Colonic mucosa (tissue), 4 donors: ENCODE data around the gene PTGR2. TPM values are rescaled to one million over a fixed set of nuclear protein-coding genes. Genes with fewer than 3 reads are reported as not detected.

Experiments used
- DNase-seq: peaks from one replicate; pipeline ENCODE4 v3.0.0-alpha.2; 2020
- H3K27ac ChIP-seq: fragments of 200-600 bp; one replicate; pipeline ENCODE4 v1.8.0; 2021
- H3K27me3 ChIP-seq: fragments of 200-600 bp; one replicate; pipeline ENCODE4 v1.8.0; 2021
- H3K36me3 ChIP-seq: fragments of 200-600 bp; one replicate; pipeline ENCODE4 v1.8.0; 2021
- H3K4me1 ChIP-seq: fragments of 200-600 bp; one replicate; pipeline ENCODE4 v1.8.0; 2021; ENCODE audit warnings: mild to moderate bottlenecking
- H3K4me3 ChIP-seq: fragments of 200-600 bp; one replicate; pipeline ENCODE4 v1.8.0; 2021
- H3K9ac ChIP-seq, 2 donors: one replicate each; pipeline ENCODE4 v1.7.0; 2013; ENCODE audit warnings: control low read depth in 2 of 2, low read depth in 2 of 2, low read length in 2 of 2
- H3K9me3 ChIP-seq: fragments of 200-600 bp; one replicate; pipeline ENCODE4 v1.8.0; 2021
- intact Hi-C: fragments of 100-400 bp; cut with DNase I; formaldehyde crosslinking; loops from one replicate; pipeline ENCODE4 v1.14.1; 2022
- total RNA-seq, 2 donors: library from RNA; stranded (reverse); fragmentation: NEBNext Ultra II Directional in 1 of 2; extraction: Animal tissue kit (Norgen Biotek cat#: 25700) in 1 of 2; gene quantifications; one replicate each; pipeline ENCODE4 v1.2.1, GENCODE V29; 2021
- TF ChIP-seq, protein P1 (sequence below): fragments of 200-600 bp; IDR thresholded peaks from one replicate; pipeline ENCODE4 v1.8.0; 2022; ENCODE audit warnings: antibody characterized with exemption, mild to moderate bottlenecking
- donor health status: healthy.
- donor health status: DM: no; HTN: no; CAD: no.
- donor health status: DM: no; HTN: no; CAD: no.

Gene PTGR2
- total RNA-seq, 2 donors from 2014 or later: 8.8 to 20.9 TPM

DNA sequence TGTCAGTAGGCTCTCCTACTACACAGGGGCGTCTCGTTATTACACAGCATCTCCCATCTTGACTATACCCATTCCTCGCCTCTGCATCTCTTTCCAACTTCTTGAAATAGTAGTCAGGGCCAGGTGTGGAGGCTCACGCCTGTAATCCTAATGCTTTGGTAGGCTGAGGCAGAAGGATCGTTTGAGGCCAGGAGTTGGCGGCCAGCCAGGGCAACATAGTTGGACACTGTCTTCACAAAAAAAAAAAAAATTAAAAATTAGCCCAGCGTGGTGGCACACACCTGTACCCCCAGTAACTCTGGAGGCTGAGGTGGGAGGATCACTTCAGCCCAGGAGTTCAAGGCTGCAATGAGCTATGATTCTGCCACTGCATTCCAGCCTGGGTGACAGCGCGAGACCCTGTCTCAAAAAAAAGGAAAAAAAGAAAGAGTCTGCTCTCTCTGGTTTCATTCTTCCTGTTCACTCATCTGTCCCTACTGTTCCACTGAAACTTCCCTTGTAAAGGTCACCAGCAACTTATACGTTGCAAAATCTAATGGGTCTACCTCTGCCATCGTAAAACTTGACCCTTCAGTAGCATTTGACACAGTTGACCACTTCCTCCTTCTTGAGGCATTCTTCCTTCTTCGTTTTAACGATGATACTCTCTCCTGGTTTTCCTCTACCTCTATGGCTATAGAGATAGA, 41.0 kb upstream of the PTGR2 start:
- no peaks in the 10 kb centered on the region for H3K9me3 ChIP-seq
- H3K27ac ChIP-seq: no peak overlapping the region
- no peaks in the 10 kb centered on the region for H3K36me3 ChIP-seq
- intact Hi-C loops: no loop called here
- no peak overlapping the region for H3K4me3 ChIP-seq
- no peaks in the 10 kb centered on the region for H3K4me1 ChIP-seq
- H3K9ac ChIP-seq: no peak overlapping the region
- no peak for DNase-seq
- H3K27me3 ChIP-seq: no peaks in the 10 kb centered on the region
- TF ChIP-seq, protein P1, sequence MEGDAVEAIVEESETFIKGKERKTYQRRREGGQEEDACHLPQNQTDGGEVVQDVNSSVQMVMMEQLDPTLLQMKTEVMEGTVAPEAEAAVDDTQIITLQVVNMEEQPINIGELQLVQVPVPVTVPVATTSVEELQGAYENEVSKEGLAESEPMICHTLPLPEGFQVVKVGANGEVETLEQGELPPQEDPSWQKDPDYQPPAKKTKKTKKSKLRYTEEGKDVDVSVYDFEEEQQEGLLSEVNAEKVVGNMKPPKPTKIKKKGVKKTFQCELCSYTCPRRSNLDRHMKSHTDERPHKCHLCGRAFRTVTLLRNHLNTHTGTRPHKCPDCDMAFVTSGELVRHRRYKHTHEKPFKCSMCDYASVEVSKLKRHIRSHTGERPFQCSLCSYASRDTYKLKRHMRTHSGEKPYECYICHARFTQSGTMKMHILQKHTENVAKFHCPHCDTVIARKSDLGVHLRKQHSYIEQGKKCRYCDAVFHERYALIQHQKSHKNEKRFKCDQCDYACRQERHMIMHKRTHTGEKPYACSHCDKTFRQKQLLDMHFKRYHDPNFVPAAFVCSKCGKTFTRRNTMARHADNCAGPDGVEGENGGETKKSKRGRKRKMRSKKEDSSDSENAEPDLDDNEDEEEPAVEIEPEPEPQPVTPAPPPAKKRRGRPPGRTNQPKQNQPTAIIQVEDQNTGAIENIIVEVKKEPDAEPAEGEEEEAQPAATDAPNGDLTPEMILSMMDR: no peak

DNA sequence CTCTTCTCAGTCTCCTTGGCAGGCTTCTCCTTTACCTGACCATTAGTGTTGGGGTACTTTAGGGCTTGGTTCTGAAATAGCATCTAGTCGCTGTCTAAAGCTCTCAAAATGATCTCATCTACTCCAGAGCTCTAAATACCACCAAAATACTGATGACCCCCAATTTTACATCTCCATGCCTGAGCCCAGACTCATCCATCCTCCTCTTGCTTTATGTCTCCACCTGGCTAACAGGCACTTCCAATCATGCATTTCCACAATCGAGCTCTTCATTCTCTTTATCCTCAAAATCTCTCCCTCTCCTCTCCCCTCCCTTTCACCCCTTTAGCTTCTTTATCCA, 40.5 kb upstream of the PTGR2 start:
- TF ChIP-seq, protein P1: no peak
- H3K27me3 ChIP-seq: no peaks in the 10 kb centered on the region
- no peak for DNase-seq
- H3K36me3 ChIP-seq: no peaks in the 10 kb centered on the region
- H3K9ac ChIP-seq: no peak overlapping the region
- no peaks in the 10 kb centered on the region for H3K9me3 ChIP-seq
- no peak overlapping the region for H3K27ac ChIP-seq
- intact Hi-C loops: no loop called here
- no peak overlapping the region for H3K4me3 ChIP-seq
- no peaks in the 10 kb centered on the region for H3K4me1 ChIP-seq

GRCh38 chr14:73814153-73814552, 37.5 kb upstream of the PTGR2 start:
- TF ChIP-seq, protein P1: no peak
- no peak overlapping the region for H3K27ac ChIP-seq
- H3K4me3 ChIP-seq: no peak overlapping the region
- H3K36me3 ChIP-seq: no peaks in the 10 kb centered on the region
- intact Hi-C loops: no loop called here
- no peak overlapping the region for H3K9ac ChIP-seq
- no peaks in the 10 kb centered on the region for H3K27me3 ChIP-seq
- H3K9me3 ChIP-seq: no peaks in the 10 kb centered on the region
- no peak for DNase-seq
- H3K4me1 ChIP-seq: no peaks in the 10 kb centered on the region

- Histone ChIP-seq H3K9ac (no peak overlapping the region), H3K27ac (no peak overlapping the region), H3K9me3 (no peaks in the 10 kb centered on the region), H3K4me3 (no peak overlapping the region), H3K36me3 (no peaks in the 10 kb centered on the region), H3K27me3 (no peaks in the 10 kb centered on the region), H3K4me1 (no peaks in the 10 kb centered on the region)
- DNase-seq: no peak
- intact Hi-C loops: no loop called here
- TF ChIP-seq, protein P1: no peak
These were observed 35.8 kb upstream of the PTGR2 start for GRCh38 chr14:73815849-73816248.

GRCh38 chr14:73816393-73816816, 35.2 kb upstream of the PTGR2 start:
- Histone ChIP-seq H3K4me1 (no peaks in the 10 kb centered on the region), H3K4me3 (no peak overlapping the region), H3K36me3 (no peaks in the 10 kb centered on the region), H3K27ac (no peak overlapping the region), H3K9me3 (no peaks in the 10 kb centered on the region), H3K27me3 (no peaks in the 10 kb centered on the region), H3K9ac (no peak overlapping the region)
- intact Hi-C loops: no loop called here
- TF ChIP-seq, protein P1: no peak
- DNase-seq: no peak
